ENCODE results near the gene PATJ.

- TF ChIP-seq CREB5 (CRISPR knock-in tag; IDR thresholded peaks at IDR 0.05; ENCODE audit: low read depth) (no peak), PATZ1 (CRISPR knock-in tag; IDR thresholded peaks at IDR 0.05; ENCODE audit: borderline replicate concordance) (no peak), CSRNP3 (CRISPR knock-in tag; IDR thresholded peaks at IDR 0.05) (no peak), RARB (CRISPR knock-in tag; IDR thresholded peaks at IDR 0.05) (no peak), OSR1 (CRISPR knock-in tag; IDR thresholded peaks at IDR 0.05) (no peak), ARNTL (CRISPR knock-in tag; IDR thresholded peaks at IDR 0.05; ENCODE audit: borderline replicate concordance, low read depth) (no peak), ZFP3 (CRISPR knock-in tag; IDR thresholded peaks at IDR 0.05) (no peak), ZNF565 (CRISPR knock-in tag; conservative IDR thresholded peaks at IDR 0.05; ENCODE audit: low read depth) (no peak), ISL1 (CRISPR knock-in tag; IDR thresholded peaks at IDR 0.05) (no peak), CSDC2 (CRISPR knock-in tag; IDR thresholded peaks at IDR 0.05) (no peak), ZFP30 (CRISPR knock-in tag; IDR thresholded peaks at IDR 0.05) (no peak), TOX (CRISPR knock-in tag; IDR thresholded peaks at IDR 0.05; ENCODE audit: borderline replicate concordance) (no peak), BACH2 (CRISPR knock-in tag; IDR thresholded peaks at IDR 0.05; ENCODE audit: borderline replicate concordance) (no peak)
These were observed 476.3 kb downstream of the PATJ start for GRCh38 chr1:62218604-62219003.
